Naive thymus-derived CD8-positive, alpha-beta T cell (primary cell): ENCODE results near the gene DMRTA2. TPM values are rescaled to one million over a fixed set of nuclear protein-coding genes. Genes with fewer than 3 reads are reported as not detected.

Source experiments
- ATAC-seq, 2 donors: fragments of 150-1000 bp; cut with Tn5 transposase in 1 of 2; sonication (Bioruptor Pico), chemical (Tn5 transposase) in 1 of 2; 1 replicate in 1 of 2; 2 replicates in 1 of 2; pipeline ENCODE4 v1.10.0; 2021; ENCODE audit warnings: mild to moderate bottlenecking in 2 of 2, moderate library complexity in 2 of 2
- POLR2A ChIA-PET: fragments of 350-600 bp; sonication (Branson Sonifier 250); formaldehyde crosslinking; loops from one replicate; lab custom pipeline; 2021; ENCODE audit warnings: antibody characterized with exemption; lab: Charles Lee
- DNase-seq, 10 donors: peaks; one replicate each; pipeline versions ENCODE4 v3.0.0 to v3.0.0-alpha.2; 2020 to 2022
- H3K27ac Mint-ChIP-seq, 10 donors: one replicate each; pipeline ENCODE4 v1.8.0; 2020 to 2022; ENCODE audit warnings: mild to moderate bottlenecking in 10 of 10, mixed read lengths in 10 of 10, moderate library complexity in 4 of 10, inconsistent platforms in 1 of 10
- H3K27me3 Mint-ChIP-seq, 5 donors: one replicate each; pipeline ENCODE4 v1.8.0; 2021 to 2022; ENCODE audit warnings: mixed read lengths in 5 of 5
- H3K36me3 Mint-ChIP-seq, 3 donors: one replicate each; pipeline ENCODE4 v1.8.0; 2020 to 2022; ENCODE audit warnings: mixed read lengths in 3 of 3, mild to moderate bottlenecking in 2 of 3, inconsistent platforms in 1 of 3
- H3K4me1 Mint-ChIP-seq, 4 donors: one replicate each; pipeline ENCODE4 v1.8.0; 2021 to 2022; ENCODE audit warnings: mixed read lengths in 4 of 4
- H3K4me3 Mint-ChIP-seq, 10 donors: one replicate each; pipeline ENCODE4 v1.8.0; 2020 to 2022; ENCODE audit warnings: mild to moderate bottlenecking in 10 of 10, mixed read lengths in 10 of 10, moderate library complexity in 6 of 10, inconsistent platforms in 1 of 10
- H3K9me3 Mint-ChIP-seq, 9 donors: one replicate each; pipeline ENCODE4 v1.8.0; 2020 to 2022; ENCODE audit warnings: mixed read lengths in 9 of 9, mild to moderate bottlenecking in 3 of 9, inconsistent platforms in 1 of 9, moderate library complexity in 1 of 9
- polyA plus RNA-seq, 3 donors: library from polyadenylated mRNA; unstranded; fragments of 300-500 nt; fragmentation: Illumina TruSeq; gene quantifications; one replicate each; pipeline ENCODE4 v1.2.3, GENCODE V29; 2021
- total RNA-seq, 8 experiments: library from RNA in 2 of 8; stranded (reverse) in 2 of 8; gene quantifications; one replicate each; pipeline ENCODE4 v1.2.3 and lab custom pipeline; 2021 to 2026

DMRTA2 gene
- total RNA-seq (not detected), polyA plus RNA-seq (not detected), total RNA-seq (lab: John Stamatoyannopoulos, UW) (0 to 0.25 (median 0) reads per million in 6 experiments)

DNA sequence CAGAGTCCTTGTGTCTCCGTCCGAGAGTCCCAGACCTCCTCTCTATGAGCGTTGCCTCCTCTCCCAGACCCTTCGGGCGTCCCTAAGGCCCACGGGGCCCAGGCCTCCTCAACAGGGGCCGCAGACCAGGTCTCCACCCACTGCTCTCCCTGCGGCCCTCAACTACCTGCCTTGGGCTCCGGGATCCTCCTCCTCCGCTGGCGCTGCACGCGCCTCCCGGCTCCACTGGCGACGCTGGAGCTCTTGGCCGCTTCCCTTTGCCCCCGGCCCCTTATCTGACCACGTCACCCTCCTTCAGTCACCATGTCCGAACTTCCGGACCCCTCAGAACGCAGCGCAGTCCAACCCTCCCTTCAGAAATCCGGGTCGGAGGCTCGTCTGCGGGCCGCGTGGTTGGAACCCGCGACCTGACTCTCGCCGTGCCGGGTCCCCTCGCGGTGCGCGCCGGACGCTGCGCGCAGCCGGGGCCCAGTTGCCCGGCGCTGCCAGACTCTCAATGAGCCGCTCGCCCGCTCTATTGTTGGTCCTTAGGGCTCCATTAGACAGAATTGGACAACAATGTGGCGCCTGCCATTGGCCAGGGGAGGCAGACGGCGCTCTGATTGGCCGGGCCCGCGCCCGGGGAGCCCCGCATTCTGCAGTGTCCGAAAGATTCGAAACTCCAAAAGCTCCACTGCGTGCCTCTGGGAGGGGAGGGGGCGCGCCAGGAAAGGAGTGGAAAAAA lies at the start of gene DMRTA2:
DMRTA2 (minus strand) TSS at position 498 of the 724 bp plus-strand sequence. CDS start 1,907 bp downstream, outside the sequence.
- H3K27ac Mint-ChIP-seq = peak within 1 kb of the TSS in 2 of 10 donors; percentile 24 to 68
- H3K36me3 Mint-ChIP-seq = peaks cover 0 to 8% (median 0%) of the 10 kb centered on the region in 3 donors
- H3K4me3 Mint-ChIP-seq = peak within 1 kb of the TSS; percentile 75 to 95 (median 86)
- H3K9me3 Mint-ChIP-seq = peaks cover 0 to 3% (median 0%) of the 10 kb centered on the region in 9 donors
- peaks cover 38 to 66% (median 57%) of the 10 kb centered on the region in 4 donors for H3K4me1 Mint-ChIP-seq
- ATAC-seq (no peak), DNase-seq (no peak)
- POLR2A ChIA-PET = no interaction called here
- peaks cover 38 to 89% (median 74%) of the 10 kb centered on the region in 5 donors for H3K27me3 Mint-ChIP-seq

DNA sequence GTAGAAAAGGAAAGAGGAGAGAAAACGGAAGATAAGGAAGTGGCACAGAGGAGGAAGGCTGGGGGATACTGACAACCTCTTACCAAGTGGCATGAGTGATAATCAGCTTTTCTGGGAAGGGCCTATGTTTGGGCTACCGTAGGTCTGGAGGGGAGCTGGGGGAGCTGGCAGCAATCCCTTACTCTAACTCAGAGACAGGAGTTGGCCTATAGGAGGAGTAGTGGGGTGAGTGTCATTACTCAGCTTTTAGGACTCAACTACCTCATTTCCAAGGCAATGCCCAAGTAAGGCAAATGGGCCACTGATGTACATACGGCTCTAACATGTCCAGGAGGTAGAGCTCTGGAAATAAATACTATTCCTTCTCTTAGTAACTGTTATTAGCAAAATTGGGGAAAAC lies 48.7 kb upstream of the DMRTA2 start:
- H3K4me1 Mint-ChIP-seq = peaks cover 0 to 4% (median 0%) of the 10 kb centered on the region in 4 donors
- H3K36me3 Mint-ChIP-seq = peaks cover 5 to 63% (median 40%) of the 10 kb centered on the region in 3 donors
- H3K9me3 Mint-ChIP-seq = no peaks in the 10 kb centered on the region
- H3K27me3 Mint-ChIP-seq = no peaks in the 10 kb centered on the region
- H3K4me3 Mint-ChIP-seq = no peak overlapping the region
- DNase-seq (no peak), ATAC-seq (no peak)
- POLR2A ChIA-PET = no interaction called here
- H3K27ac Mint-ChIP-seq = no peak overlapping the region

DNA sequence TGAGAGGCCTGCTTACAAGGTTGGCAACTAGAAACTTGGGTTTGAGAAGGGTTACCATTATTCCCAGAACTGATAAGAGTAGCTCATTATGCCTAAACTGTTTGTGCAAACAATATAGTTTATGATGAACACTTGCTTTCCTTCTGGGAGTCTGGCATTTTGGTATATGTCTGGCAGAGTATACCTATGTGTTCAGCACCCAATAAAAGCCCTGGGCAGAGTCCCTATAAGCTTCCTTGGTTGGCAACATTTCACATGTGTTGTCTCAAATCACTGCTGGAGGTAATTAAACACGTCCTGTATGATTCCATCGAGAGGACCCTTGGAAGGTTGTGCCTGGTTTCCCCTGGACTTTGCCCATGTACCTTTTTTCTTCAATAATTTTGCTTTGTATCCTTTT lies 39.7 kb upstream of the DMRTA2 start:
- Mint-ChIP-seq H3K36me3 (peaks cover 4 to 17% (median 16%) of the 10 kb centered on the region in 3 donors), H3K4me1 (peaks cover 4 to 10% (median 7%) of the 10 kb centered on the region in 4 donors), H3K27ac (no peak overlapping the region), H3K9me3 (no peaks in the 10 kb centered on the region), H3K4me3 (no peak overlapping the region), H3K27me3 (no peaks in the 10 kb centered on the region)
- POLR2A ChIA-PET = no interaction called here
- no peak for ATAC-seq
- DNase-seq = no peak

DNA sequence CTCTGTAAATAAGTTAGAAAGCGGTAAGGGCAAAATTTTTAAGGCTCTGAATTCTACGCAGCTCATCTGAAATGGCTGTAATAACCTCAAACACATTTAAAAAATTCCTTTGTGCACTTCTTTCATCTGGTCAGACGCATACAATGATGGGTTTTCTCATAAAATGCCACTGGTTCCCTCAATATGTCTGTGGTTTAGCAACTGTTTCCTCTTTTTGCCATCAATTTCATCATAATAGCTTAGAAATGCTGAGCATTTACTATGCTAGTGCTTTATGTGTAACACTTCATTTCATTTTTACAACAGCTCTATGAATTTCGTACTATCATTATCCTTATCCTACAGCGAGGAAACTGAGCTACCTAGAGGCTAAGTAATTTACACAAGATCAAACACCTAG lies 35.3 kb upstream of the DMRTA2 start:
- no peak for ATAC-seq
- peaks cover 16 to 32% (median 28%) of the 10 kb centered on the region in 4 donors for H3K4me1 Mint-ChIP-seq
- POLR2A ChIA-PET = no interaction called here
- H3K27me3 Mint-ChIP-seq = no peaks in the 10 kb centered on the region
- H3K4me3 Mint-ChIP-seq = no peak overlapping the region
- H3K36me3 Mint-ChIP-seq = peaks cover 4 to 20% (median 14%) of the 10 kb centered on the region in 3 donors
- H3K9me3 Mint-ChIP-seq = no peaks in the 10 kb centered on the region
- H3K27ac Mint-ChIP-seq = no peak overlapping the region
- no peak for DNase-seq

DNA sequence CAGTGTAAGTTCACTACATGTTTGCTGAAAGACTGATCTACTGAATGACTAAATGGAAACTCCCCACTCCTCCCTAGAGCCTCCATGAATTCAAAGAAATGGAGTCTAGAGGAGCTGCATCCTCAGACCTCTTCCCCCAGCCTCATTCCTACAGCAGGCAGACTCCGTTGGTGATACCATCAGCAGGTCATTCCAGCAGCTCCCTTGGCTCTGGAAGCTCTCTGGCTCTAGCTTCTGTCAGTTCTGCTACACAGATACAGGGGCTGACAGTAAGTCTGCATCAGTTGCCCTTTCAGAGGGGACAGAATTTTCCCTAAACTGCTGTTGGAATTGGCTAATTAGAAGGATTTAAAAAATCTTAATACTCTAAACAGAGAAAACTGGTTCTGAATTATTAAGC lies 31.7 kb upstream of the DMRTA2 start:
- POLR2A ChIA-PET = no interaction called here
- no peak for DNase-seq
- H3K36me3 Mint-ChIP-seq = peaks cover 0 to 17% (median 8%) of the 10 kb centered on the region in 3 donors
- no peaks in the 10 kb centered on the region for H3K9me3 Mint-ChIP-seq
- H3K27ac Mint-ChIP-seq = peak overlapping the region in 5 of 10 donors; percentile 5 to 88 (median 11)
- ATAC-seq = no peak
- no peaks in the 10 kb centered on the region for H3K27me3 Mint-ChIP-seq
- H3K4me1 Mint-ChIP-seq = peaks cover 36 to 62% (median 59%) of the 10 kb centered on the region in 4 donors
- H3K4me3 Mint-ChIP-seq = no peak overlapping the region

DNA sequence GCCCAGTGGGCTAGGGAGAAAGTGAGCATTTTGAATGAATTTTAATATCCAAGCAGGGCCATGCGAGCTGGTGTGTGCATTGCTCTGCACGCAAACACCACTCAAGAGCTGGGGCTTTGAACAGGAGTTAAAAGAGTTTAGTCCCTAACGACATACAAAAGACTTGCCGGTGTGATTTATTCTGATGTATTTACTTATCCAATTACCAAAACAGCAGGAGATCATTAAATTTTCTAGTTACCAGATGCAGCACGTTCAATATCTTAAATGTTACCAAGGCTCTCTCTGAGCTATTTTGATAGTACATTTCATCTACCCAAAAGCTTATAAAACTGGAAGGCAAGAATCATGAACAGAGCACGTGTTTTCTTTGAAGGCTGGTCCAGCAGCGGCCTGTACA lies 30.0 kb upstream of the DMRTA2 start:
- Mint-ChIP-seq H3K27me3 (no peaks in the 10 kb centered on the region), H3K4me1 (peaks cover 31 to 54% (median 52%) of the 10 kb centered on the region in 4 donors), H3K36me3 (peaks cover 0 to 19% (median 5%) of the 10 kb centered on the region in 3 donors), H3K9me3 (no peaks in the 10 kb centered on the region), H3K27ac (peak overlapping the region in 1 of 10 donors; percentile 88), H3K4me3 (peak overlapping the region in 1 of 10 donors; percentile 20)
- no peak for DNase-seq
- POLR2A ChIA-PET = no interaction called here
- no peak for ATAC-seq

DNA sequence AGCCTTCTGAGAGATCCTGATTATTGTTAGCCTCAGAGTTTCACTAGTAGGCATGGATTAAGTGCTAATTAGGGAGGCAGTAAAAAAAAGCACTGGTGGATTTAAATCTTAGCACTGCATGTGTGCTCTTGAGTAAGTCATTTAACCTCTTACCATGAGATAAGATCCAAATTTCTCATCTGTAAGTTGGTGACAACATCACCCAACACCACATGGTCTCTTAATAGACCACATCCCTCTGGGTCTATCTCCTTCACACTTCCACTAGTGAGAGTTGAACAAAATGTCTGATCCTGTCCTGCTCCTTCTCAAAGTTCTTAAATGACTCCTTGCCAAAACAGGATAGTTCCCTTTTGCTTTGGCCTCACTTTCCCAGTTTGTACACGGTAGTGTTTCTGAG lies 29.5 kb upstream of the DMRTA2 start:
- H3K27ac Mint-ChIP-seq = peak overlapping the region in 3 of 10 donors; percentile 10 to 88 (median 37)

DNA sequence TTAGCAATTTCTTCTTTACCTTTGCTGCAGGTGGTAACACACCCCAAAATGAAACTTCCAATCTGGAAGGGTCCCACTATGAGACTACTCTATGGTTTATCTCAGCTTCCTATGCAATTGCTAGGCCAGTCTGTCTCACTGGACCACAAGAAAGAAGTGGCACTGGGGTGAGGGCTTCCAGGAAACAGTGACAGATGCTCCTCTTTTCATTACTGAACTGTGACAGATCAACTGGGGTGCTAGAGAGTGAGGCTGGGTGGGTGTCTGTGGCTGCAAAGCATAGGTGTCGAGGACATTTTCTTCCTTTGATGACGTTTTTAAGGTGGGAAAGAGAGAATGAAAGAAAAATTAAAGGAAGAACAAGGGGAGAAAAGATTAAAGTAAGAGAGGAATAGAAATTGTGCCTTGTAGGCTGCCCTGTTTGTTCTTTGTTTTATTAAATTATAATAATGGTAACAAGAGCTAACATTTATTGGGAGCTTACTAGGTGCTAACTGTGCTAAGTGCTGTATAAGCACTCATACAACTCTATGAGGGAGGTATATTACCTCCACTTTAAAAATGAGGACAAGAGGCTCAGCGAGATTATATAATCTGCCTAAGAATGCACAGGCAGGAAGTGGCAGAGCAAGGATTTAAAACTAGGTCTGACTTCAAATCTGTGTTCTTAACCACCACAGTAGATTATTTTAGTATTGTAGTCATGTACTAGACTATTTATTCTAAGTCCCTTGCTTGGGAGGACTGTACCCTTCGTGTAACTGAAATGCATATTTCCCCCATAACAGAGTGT lies 27.8 kb upstream of the DMRTA2 start:
- Mint-ChIP-seq H3K27me3 (no peaks in the 10 kb centered on the region), H3K9me3 (no peaks in the 10 kb centered on the region), H3K36me3 (peaks cover 0 to 11% (median 0%) of the 10 kb centered on the region in 3 donors), H3K4me1 (peaks cover 28 to 52% (median 46%) of the 10 kb centered on the region in 4 donors), H3K27ac (peak overlapping the region; percentile 31 to 89 (median 78)), H3K4me3 (peak overlapping the region in 9 of 10 donors; percentile 13 to 70 (median 31))
- DNase-seq (peak in 3 of 10 donors; percentile 14 to 28 (median 20)), ATAC-seq (peak; percentile 39 to 76)
- POLR2A ChIA-PET = interaction anchor here (0.6 kb wide), 1 partner anchor 1629 kb away, joined by 3 read pairs; no protein-coding TSS in a partner anchor

More for the DNA sequence above, 29.5 kb upstream of the DMRTA2 start:
- peaks cover 31 to 53% (median 52%) of the 10 kb centered on the region in 4 donors for H3K4me1 Mint-ChIP-seq
- no peak for DNase-seq
- H3K27me3 Mint-ChIP-seq = no peaks in the 10 kb centered on the region
- POLR2A ChIA-PET = no interaction called here
- no peaks in the 10 kb centered on the region for H3K9me3 Mint-ChIP-seq
- no peak overlapping the region for H3K4me3 Mint-ChIP-seq
- no peak for ATAC-seq
- peaks cover 0 to 19% (median 5%) of the 10 kb centered on the region in 3 donors for H3K36me3 Mint-ChIP-seq

DNA sequence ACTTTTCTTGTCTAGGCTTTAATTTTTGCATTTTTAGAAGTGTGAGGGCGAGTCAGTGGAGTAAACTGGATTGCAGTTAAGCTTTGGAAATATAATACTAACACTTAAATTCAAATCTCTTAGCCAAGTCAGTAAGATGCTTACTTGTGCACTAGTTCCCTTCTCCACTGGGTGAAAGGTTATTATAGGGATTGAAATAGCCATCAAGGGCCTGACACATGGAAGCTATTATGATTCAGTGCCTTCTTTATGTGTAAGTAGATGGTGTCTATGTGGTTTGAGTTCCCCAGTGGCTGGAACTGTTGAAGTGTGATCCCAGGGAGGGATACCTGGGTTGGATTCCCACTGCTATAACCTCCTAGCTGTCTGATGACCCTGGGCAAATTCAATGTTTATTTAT lies 24.7 kb upstream of the DMRTA2 start:
- peaks cover 0 to 7% (median 0%) of the 10 kb centered on the region in 3 donors for H3K36me3 Mint-ChIP-seq
- POLR2A ChIA-PET = no interaction called here
- no peaks in the 10 kb centered on the region for H3K9me3 Mint-ChIP-seq
- H3K27me3 Mint-ChIP-seq = no peaks in the 10 kb centered on the region
- no peak overlapping the region for H3K4me3 Mint-ChIP-seq
- DNase-seq (no peak), ATAC-seq (no peak)
- H3K27ac Mint-ChIP-seq = no peak overlapping the region
- H3K4me1 Mint-ChIP-seq = peaks cover 15 to 28% (median 25%) of the 10 kb centered on the region in 4 donors

DNA sequence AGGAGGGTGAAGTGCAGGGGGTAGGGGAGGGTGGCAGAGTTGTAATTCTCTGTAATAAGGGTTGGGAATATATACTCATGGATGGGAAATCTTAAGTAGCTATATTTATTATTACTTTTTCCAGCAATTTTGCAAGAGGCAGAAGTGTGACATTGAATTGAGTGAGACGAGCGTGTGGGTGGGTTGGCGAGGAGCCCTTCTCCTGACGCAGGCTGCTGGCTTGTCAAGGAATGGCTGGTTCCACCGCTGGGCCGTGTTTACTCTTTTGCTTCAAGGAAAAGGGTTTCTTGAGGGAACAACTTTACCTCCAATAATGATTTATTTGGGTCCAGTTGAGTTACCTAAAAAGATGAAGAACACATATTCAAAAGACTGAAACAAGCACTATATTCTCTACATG lies 17.9 kb upstream of the DMRTA2 start:
- POLR2A ChIA-PET = no interaction called here
- no peak for DNase-seq
- no peaks in the 10 kb centered on the region for H3K27me3 Mint-ChIP-seq
- peaks cover 0 to 49% (median 24%) of the 10 kb centered on the region in 3 donors for H3K36me3 Mint-ChIP-seq
- ATAC-seq = no peak
- no peak overlapping the region for H3K4me3 Mint-ChIP-seq
- H3K27ac Mint-ChIP-seq = no peak overlapping the region
- no peaks in the 10 kb centered on the region for H3K4me1 Mint-ChIP-seq
- H3K9me3 Mint-ChIP-seq = no peaks in the 10 kb centered on the region

DNA sequence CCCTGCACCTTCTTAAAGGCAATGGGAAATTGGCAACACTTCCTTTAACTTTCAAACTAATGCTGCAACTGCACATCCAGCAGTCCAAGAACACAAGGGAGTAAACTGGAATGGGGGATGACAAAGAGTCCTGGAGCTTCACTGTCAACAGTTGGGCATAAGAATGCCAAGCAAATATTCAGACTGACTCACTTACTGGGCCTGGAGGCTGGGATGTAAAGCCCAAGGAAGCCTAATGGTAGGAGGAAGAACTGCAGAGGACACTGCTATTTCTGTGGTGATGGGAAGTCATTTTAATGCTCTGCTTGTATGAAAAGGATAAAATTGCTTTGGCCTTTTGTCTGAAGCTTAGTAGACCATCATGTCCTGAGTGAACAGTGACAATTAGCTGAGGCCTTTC lies 15.7 kb upstream of the DMRTA2 start:
- DNase-seq = no peak
- no peaks in the 10 kb centered on the region for H3K9me3 Mint-ChIP-seq
- H3K27ac Mint-ChIP-seq = no peak overlapping the region
- POLR2A ChIA-PET = no interaction called here
- H3K4me1 Mint-ChIP-seq = peaks cover 0 to 3% (median under 1%) of the 10 kb centered on the region in 4 donors
- peaks cover 0 to 52% (median 24%) of the 10 kb centered on the region in 3 donors for H3K36me3 Mint-ChIP-seq
- no peak overlapping the region for H3K4me3 Mint-ChIP-seq
- H3K27me3 Mint-ChIP-seq = no peaks in the 10 kb centered on the region
- no peak for ATAC-seq

DNA sequence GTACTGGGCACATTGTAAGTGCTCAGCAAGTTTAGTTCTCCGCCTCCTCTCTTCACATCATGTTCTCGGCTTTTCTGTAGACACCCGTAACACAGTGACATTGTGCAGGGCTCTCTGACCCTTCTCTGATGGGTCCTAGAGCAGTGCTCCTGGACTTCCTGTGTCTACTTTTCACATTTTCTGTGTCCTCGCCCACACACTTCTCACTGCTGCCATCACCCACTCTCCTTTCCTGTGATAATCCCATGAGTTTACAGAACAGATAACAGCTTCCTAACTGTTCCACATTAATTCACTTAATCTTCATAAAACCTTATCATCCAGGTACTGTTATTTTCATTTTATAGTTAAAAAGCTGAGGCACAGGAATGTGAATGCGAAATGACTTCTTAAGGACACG lies 13.2 kb upstream of the DMRTA2 start:
- DNase-seq = no peak
- H3K36me3 Mint-ChIP-seq = peaks cover 0 to 40% (median 21%) of the 10 kb centered on the region in 3 donors
- peaks cover 0 to 3% (median under 1%) of the 10 kb centered on the region in 4 donors for H3K4me1 Mint-ChIP-seq
- H3K27me3 Mint-ChIP-seq = peaks cover 3 to 15% (median 8%) of the 10 kb centered on the region in 5 donors
- ATAC-seq = no peak
- no peak overlapping the region for H3K4me3 Mint-ChIP-seq
- POLR2A ChIA-PET = no interaction called here
- H3K27ac Mint-ChIP-seq = peak overlapping the region in 4 of 10 donors; percentile 13 to 79 (median 44)
- H3K9me3 Mint-ChIP-seq = no peaks in the 10 kb centered on the region
